Hepatocyte (in vitro differentiated cells): ENCODE measurements around the gene KCNJ4.
"Not testable (repeated sequence)": the region's sequence is repeated elsewhere in the genome, so short reads cannot be mapped to it uniquely, and the experiment has no call there.

Source experiments
- EZH2 ChIP-seq: fragments of 200-600 bp; sonication (generic); IDR thresholded peaks from 2 replicates; pipeline ENCODE4 v1.6.1; 2016; ENCODE audit warnings: antibody characterized with exemption, mild to moderate bottlenecking, borderline replicate concordance
- EZH2phosphoT487 ChIP-seq: fragments of 200-600 bp; sonication (generic); IDR thresholded peaks from one replicate; pipeline ENCODE4 v1.6.1; 2018; ENCODE audit warnings: antibody characterized with exemption, mild to moderate bottlenecking, low read depth, moderate library complexity; ENCODE audit not compliant: unreplicated experiment, severe bottlenecking

- not testable (repeated sequence) for TF ChIP-seq EZH2, EZH2phosphoT487
Measured at GRCh38 chr22:38400256-38400655, 54.7 kb downstream of the KCNJ4 start.
